GM19351 (cell line): ENCODE data around the gene FAM131A.

Experiments used
- ATAC-seq: cut with Tn5 transposase; IDR thresholded peaks from one replicate; pipeline ENCODE4 v1.9.1; 2021; ENCODE audit warnings: mild to moderate bottlenecking, moderate library complexity; ENCODE audit not compliant: unreplicated experiment

FAM131A gene

GRCh38 chr3:184388936-184389230, 51.5 kb downstream of the FAM131A start:
- ATAC-seq: no peak

GRCh38 chr3:184389384-184389783, 52.0 kb downstream of the FAM131A start:
- ATAC-seq: no peak

GRCh38 chr3:184389935-184390528, 52.6 kb downstream of the FAM131A start:
- ATAC-seq: no peak

GRCh38 chr3:184391266-184391665, 53.9 kb downstream of the FAM131A start:
- ATAC-seq: no peak

- no peak for ATAC-seq
Measured at GRCh38 chr3:184395320-184395660, 57.9 kb downstream of the FAM131A start.
